HG03565 (cell line): Measurements from ENCODE around the gene CDH24.

Experiments
- ATAC-seq: cut with Tn5 transposase; IDR thresholded peaks from one replicate; pipeline ENCODE4 v1.9.1; 2021; ENCODE audit warnings: mild to moderate bottlenecking, moderate library complexity; ENCODE audit not compliant: unreplicated experiment

Gene CDH24

DNA sequence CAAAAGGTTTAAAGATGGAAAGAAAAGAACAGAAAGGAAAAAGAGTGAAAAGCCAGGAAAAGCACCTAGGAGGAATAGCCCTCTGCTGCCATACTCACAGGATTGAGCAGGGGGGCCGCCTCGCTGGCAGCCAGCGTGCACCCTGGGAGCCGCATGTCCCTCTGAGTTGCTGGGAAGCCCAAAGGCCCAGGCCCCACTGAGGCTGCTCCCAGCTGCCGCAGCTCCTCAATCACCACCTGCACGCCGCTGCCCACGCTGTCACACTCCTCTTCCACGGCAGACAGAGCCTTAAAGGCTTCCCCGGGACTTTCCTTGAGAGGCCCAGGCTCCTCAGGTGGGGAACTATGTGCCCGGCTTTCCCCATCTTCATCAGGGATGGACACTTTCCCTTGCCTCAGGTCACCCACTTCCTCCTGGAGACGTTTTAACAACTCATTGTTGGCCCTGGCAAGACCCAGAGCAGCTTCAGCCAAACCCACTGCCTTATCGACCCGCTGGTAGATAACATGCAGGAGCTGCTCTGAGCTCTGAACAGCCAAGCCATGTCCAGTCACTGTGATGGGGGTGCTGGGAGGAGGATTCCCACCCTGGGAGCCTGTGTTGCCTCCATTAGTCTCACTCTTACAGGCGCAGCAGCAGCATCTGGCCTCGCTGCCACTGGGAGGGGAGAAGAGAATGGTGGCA, 58.8 kb downstream of the CDH24 start:
- no peak for ATAC-seq

DNA sequence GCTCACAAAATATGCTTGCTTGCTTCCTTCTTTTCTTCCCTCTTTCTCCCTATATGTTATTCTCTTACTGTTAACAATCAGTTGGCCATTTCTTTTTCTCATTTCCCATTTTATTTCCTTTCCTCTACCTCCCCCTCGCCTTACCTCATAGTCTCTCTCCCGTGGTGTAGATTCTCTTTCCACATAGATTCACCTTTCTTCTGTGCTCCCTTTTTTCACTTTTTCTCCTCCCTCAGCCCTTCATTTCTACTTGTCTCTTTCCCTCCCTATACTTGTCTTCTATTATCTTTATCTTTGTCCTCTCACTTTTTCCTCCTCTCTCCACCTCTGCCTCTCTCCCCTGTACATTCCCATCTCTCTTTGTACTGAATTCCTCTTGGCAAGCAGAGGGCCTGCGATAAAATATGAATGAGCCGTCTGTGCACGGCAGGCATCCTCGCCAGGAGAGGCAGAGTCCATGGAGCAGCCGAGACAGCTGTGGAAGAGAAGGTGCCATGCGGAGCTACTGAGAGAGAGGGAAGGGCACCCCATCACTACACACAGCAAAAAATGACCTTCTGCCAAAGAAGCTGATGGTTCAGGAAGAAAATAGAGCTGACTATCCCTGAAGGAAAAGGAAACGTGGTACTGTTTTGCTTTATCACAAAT, 59.5 kb downstream of the CDH24 start:
- no peak for ATAC-seq
